GM12874 (cell line): Measurements from ENCODE around the gene STMN3.

Experiments used
- CTCF ChIP-seq: IDR thresholded peaks from 2 replicates; pipeline ENCODE4 v1.5.1; 2011; ENCODE audit warnings: low read depth, mild to moderate bottlenecking, control low read depth, low read length, moderate library complexity; ENCODE audit not compliant: insufficient read depth

Gene STMN3

GRCh38 chr20:63694584-63695423 lies 41.6 kb upstream of the STMN3 start:
- no peak for TF ChIP-seq CTCF

- TF ChIP-seq CTCF, result no peak
These were observed 40.7 kb upstream of the STMN3 start for GRCh38 chr20:63693733-63694583.

- TF ChIP-seq CTCF, result no peak
These were observed 40.0 kb upstream of the STMN3 start for GRCh38 chr20:63693083-63693732.

GRCh38 chr20:63692436-63693082 lies 39.3 kb upstream of the STMN3 start:
- TF ChIP-seq CTCF, result no peak

- TF ChIP-seq CTCF, result no peak
These were observed 38.6 kb upstream of the STMN3 start for GRCh38 chr20:63691711-63692435.

- no peak for TF ChIP-seq CTCF
These were observed 37.9 kb upstream of the STMN3 start for GRCh38 chr20:63690898-63691710.
